H9 (cell line): ENCODE results near the gene COPE. TPM values are rescaled to one million over a fixed set of nuclear protein-coding genes. Genes with fewer than 3 reads are reported as not detected.

Experiments
- DNase-seq: peaks from one replicate; pipeline ENCODE4 v3.0.0-alpha.2; 2017
- H2AFZ ChIP-seq: one replicate; pipeline ENCODE4 v1.6.1; 2013; ENCODE audit warnings: mild to moderate bottlenecking, low read length, control low read depth, moderate library complexity
- H2AK5ac ChIP-seq: 2 replicates; pipeline ENCODE4 v1.6.1; 2013; ENCODE audit warnings: low read length, control low read depth, mixed read lengths; ENCODE audit not compliant: insufficient read length
- H2BK120ac ChIP-seq: one replicate; pipeline ENCODE4 v1.6.1; 2013; ENCODE audit warnings: low read depth, mild to moderate bottlenecking, low read length, control low read depth, inconsistent platforms; ENCODE audit not compliant: poor library complexity, severe bottlenecking
- H2BK12ac ChIP-seq: 2 replicates; pipeline ENCODE4 v1.6.1; 2013; ENCODE audit warnings: low read length, control low read depth, mixed read lengths, low read depth; ENCODE audit not compliant: insufficient read length
- H2BK15ac ChIP-seq: 2 replicates; pipeline ENCODE4 v1.6.1; 2013; ENCODE audit warnings: low read depth, low read length, control low read depth
- H2BK20ac ChIP-seq: one replicate; pipeline ENCODE4 v1.6.1; 2013; ENCODE audit warnings: low read depth, mild to moderate bottlenecking, low read length, control low read depth, inconsistent platforms; ENCODE audit not compliant: poor library complexity, severe bottlenecking
- H2BK5ac ChIP-seq: 2 replicates; pipeline ENCODE4 v1.6.1; 2013; ENCODE audit warnings: low read length, control low read depth, mixed read lengths; ENCODE audit not compliant: insufficient read length
- H3K14ac ChIP-seq: 2 replicates; pipeline ENCODE4 v1.6.1; 2013; ENCODE audit warnings: low read length, control low read depth; ENCODE audit not compliant: insufficient read depth
- H3K18ac ChIP-seq: 2 replicates; pipeline ENCODE4 v1.6.1; 2013; ENCODE audit warnings: low read depth, mild to moderate bottlenecking, mixed read lengths, low read length, control low read depth; ENCODE audit not compliant: insufficient read length
- H3K23ac ChIP-seq: 2 replicates; pipeline ENCODE4 v1.6.1; 2013; ENCODE audit warnings: low read length, control low read depth, mixed read lengths, low read depth; ENCODE audit not compliant: insufficient read length
- H3K23me2 ChIP-seq: 2 replicates; pipeline ENCODE4 v1.6.1; 2013; ENCODE audit warnings: low read depth, mild to moderate bottlenecking, mixed read lengths, low read length, control low read depth; ENCODE audit not compliant: insufficient read length, poor library complexity, severe bottlenecking
- H3K27ac ChIP-seq: 2 replicates; pipeline ENCODE4 v1.5.1; 2013; ENCODE audit warnings: low read length, control low read depth, mixed read lengths, low read depth; ENCODE audit not compliant: insufficient read length
- H3K27me3 ChIP-seq: 2 replicates; pipeline ENCODE4 v1.6.1; 2013; ENCODE audit warnings: low read length, control low read depth, inconsistent platforms; ENCODE audit not compliant: insufficient read depth
- H3K4ac ChIP-seq: 2 replicates; pipeline ENCODE4 v1.6.1; 2013; ENCODE audit warnings: low read depth, mild to moderate bottlenecking, control low read depth, inconsistent platforms, low read length, moderate library complexity
- H3K4me1 ChIP-seq: 2 replicates; pipeline ENCODE4 v1.6.1; 2013; ENCODE audit warnings: low read length, control low read depth, inconsistent platforms; ENCODE audit not compliant: insufficient read depth
- H3K4me2 ChIP-seq: 2 replicates; pipeline ENCODE4 v1.6.1; 2013; ENCODE audit warnings: low read length, control low read depth, mixed read lengths; ENCODE audit not compliant: insufficient read length, insufficient read depth
- H3K56ac ChIP-seq: 2 replicates; pipeline ENCODE4 v1.6.1; 2013; ENCODE audit warnings: low read depth, mild to moderate bottlenecking, mixed read lengths, low read length, control low read depth; ENCODE audit not compliant: insufficient read length
- H3K79me1 ChIP-seq: 2 replicates; pipeline ENCODE4 v1.6.1; 2013; ENCODE audit warnings: low read depth, mild to moderate bottlenecking, moderate library complexity, low read length, control low read depth, inconsistent platforms; ENCODE audit not compliant: insufficient read depth, poor library complexity, severe bottlenecking
- H3K79me2 ChIP-seq: 2 replicates; pipeline ENCODE4 v1.6.1; 2013; ENCODE audit warnings: low read length, control low read depth, inconsistent platforms; ENCODE audit not compliant: insufficient read depth
- H3K9ac ChIP-seq: 2 replicates; pipeline ENCODE4 v1.6.1; 2013; ENCODE audit warnings: low read length, control low read depth, mixed read lengths; ENCODE audit not compliant: insufficient read length; ENCODE audit errors: extremely low read depth
- H3K9me3 ChIP-seq: one replicate; pipeline ENCODE4 v1.6.1; 2013; ENCODE audit warnings: low read depth, low read length, inconsistent platforms; ENCODE audit not compliant: control insufficient read depth
- H3T11ph ChIP-seq: one replicate; pipeline ENCODE4 v1.6.1; 2013; ENCODE audit warnings: mild to moderate bottlenecking, low read length, control low read depth, inconsistent platforms
- H4K20me1 ChIP-seq: one replicate; pipeline ENCODE4 v1.6.1; 2013; ENCODE audit not compliant: control insufficient read depth, insufficient read length, insufficient read depth
- H4K5ac ChIP-seq: 2 replicates; pipeline ENCODE4 v1.6.1; 2013; ENCODE audit warnings: low read depth, mild to moderate bottlenecking, mixed read lengths, low read length, control low read depth; ENCODE audit not compliant: insufficient read length
- H4K8ac ChIP-seq: replicated peaks from 2 replicates; pipeline ENCODE4 v1.6.1; 2013; ENCODE audit warnings: low read length, control low read depth, mixed read lengths, low read depth; ENCODE audit not compliant: insufficient read length
- H4K91ac ChIP-seq: 2 replicates; pipeline ENCODE4 v1.6.1; 2013; ENCODE audit warnings: low read depth, mild to moderate bottlenecking, moderate library complexity, mixed read lengths, low read length, control low read depth; ENCODE audit not compliant: insufficient read length
- H3K27ac Mint-ChIP-seq, 3 experiments: 2 replicates in 2 of 3; 3 replicates in 1 of 3; pipeline ENCODE4 v1.8.0; 2020 to 2021; ENCODE audit warnings: mixed read lengths in 3 of 3, mild to moderate bottlenecking in 1 of 3, moderate library complexity in 1 of 3
- H3K27me3 Mint-ChIP-seq: 2 replicates; pipeline ENCODE4 v1.8.0; 2021; ENCODE audit warnings: low read depth, mild to moderate bottlenecking, moderate library complexity, mixed read lengths
- H3K36me3 Mint-ChIP-seq, 3 experiments: 2 replicates in 2 of 3; 3 replicates in 1 of 3; pipeline ENCODE4 v1.8.0; 2020 to 2021; ENCODE audit warnings: low read depth in 3 of 3, mixed read lengths in 3 of 3; ENCODE audit not compliant: insufficient read depth in 1 of 3
- H3K4me1 Mint-ChIP-seq, 2 experiments: 2 replicates each; pipeline ENCODE4 v1.8.0; 2020; ENCODE audit warnings: mixed read lengths in 2 of 2
- H3K4me3 Mint-ChIP-seq, 2 experiments: 2 replicates in 1 of 2; 3 replicates in 1 of 2; pipeline ENCODE4 v1.8.0; 2020 to 2021; ENCODE audit warnings: mild to moderate bottlenecking in 2 of 2, mixed read lengths in 2 of 2, moderate library complexity in 1 of 2
- H3K9me3 Mint-ChIP-seq, 2 experiments: 2 replicates in 1 of 2; 3 replicates in 1 of 2; pipeline ENCODE4 v1.8.0; 2020; ENCODE audit warnings: mild to moderate bottlenecking in 2 of 2, mixed read lengths in 2 of 2, moderate library complexity in 1 of 2
- CTCF ChIP-seq: fragments of 200-600 bp; sonication (generic); conservative IDR thresholded peaks from 3 replicates; pipeline ENCODE4 v1.8.0; 2021; ENCODE audit warnings: antibody characterized with exemption, mild to moderate bottlenecking
- WGBS: extraction: QIAGEN DNeasy Blood & Tissue Kit; methylation state at CpG from one replicate; pipeline ENCODE4 v1.1.7; 2013; ENCODE audit warnings: missing lambda C conversion rate, low lambda C conversion rate, mixed read lengths; ENCODE audit not compliant: insufficient read length; ENCODE audit errors: extremely low coverage; 5-methylcytosine and 5-hydroxymethylcytosine counted together
- total RNA-seq: library from RNA; stranded (reverse); gene quantifications from 2 replicates; pipeline ENCODE4 v1.2.1, GENCODE V29; 2021

Gene COPE
- total RNA-seq, 1 experiment from 2014 or later, result 198 TPM

GRCh38 chr19:18939922-18940768 is 21.0 kb upstream of the COPE start:
- Histone ChIP-seq H3K23me2 (peaks cover 7% of the 10 kb centered on the region), H2AK5ac (no peak overlapping the region), H3K27me3 (no peaks in the 10 kb centered on the region), H2BK5ac (no peak overlapping the region), H3T11ph (no peak overlapping the region), H4K5ac (no peak overlapping the region), H3K27ac (no peak overlapping the region), H3K14ac (no peak overlapping the region), H3K9me3 (no peaks in the 10 kb centered on the region), H3K23ac (no peak overlapping the region), H2BK120ac (no peak overlapping the region), H2BK20ac (no peak overlapping the region), H3K9ac (no peak overlapping the region), H2AFZ (no peak overlapping the region), H4K8ac (no peak overlapping the region), H3K4me2 (peak overlapping the region; percentile 86), H3K4me1 (no peaks in the 10 kb centered on the region), H3K18ac (no peak overlapping the region), H3K4ac (no peak overlapping the region), H3K79me1 (no peaks in the 10 kb centered on the region), H4K91ac (no peak overlapping the region), H3K79me2 (no peaks in the 10 kb centered on the region), H2BK15ac (no peak overlapping the region), H3K56ac (no peak overlapping the region), H4K20me1 (no peaks in the 10 kb centered on the region), H2BK12ac (no peak overlapping the region)
- H3K4me1 Mint-ChIP-seq, result peaks cover 11 to 29% of the 10 kb centered on the region in 2 experiments
- no peak for TF ChIP-seq CTCF
- peak; percentile 77 for DNase-seq
- H3K4me3 Mint-ChIP-seq, result peak overlapping the region; percentile 76 to 95
- H3K27me3 Mint-ChIP-seq, result peaks cover 41% of the 10 kb centered on the region
- no CpG with 5 or more reads among the region's 47 CpGs for WGBS
- H3K36me3 Mint-ChIP-seq, result peaks cover 7 to 23% (median 12%) of the 10 kb centered on the region in 3 experiments
- peak overlapping the region in 2 of 3 experiments; percentile 48 to 77; a peak in 2 of 7 replicates for H3K27ac Mint-ChIP-seq
- H3K9me3 Mint-ChIP-seq, result no peaks in the 10 kb centered on the region; a peak in 1 of 5 replicates
